Tibial nerve (tissue), 4 donors: ENCODE data around the gene GPR139. TPM values are rescaled to one million over a fixed set of nuclear protein-coding genes. Genes with fewer than 3 reads are reported as not detected.

Source experiments
- DNase-seq, 2 donors: peaks; one replicate each; pipeline ENCODE4 v3.0.0-alpha.2; 2019; ENCODE audit warnings: low spot score in 2 of 2
- H3K27ac ChIP-seq, 4 donors: fragments of 200-600 bp; sonication (generic) in 3 of 4; one replicate each; pipeline ENCODE4 v1.5.1; 2017 to 2019; ENCODE audit warnings: mild to moderate bottlenecking in 1 of 4
- H3K27me3 ChIP-seq, 2 donors: fragments of 200-600 bp; sonication (generic) in 1 of 2; one replicate each; pipeline versions ENCODE4 v1.5.1 to v1.6.0; 2017 to 2019
- H3K36me3 ChIP-seq, 3 donors: fragments of 200-600 bp; sonication (generic); one replicate each; pipeline ENCODE4 v1.5.1; 2018 to 2019
- H3K4me1 ChIP-seq, 4 donors: fragments of 200-600 bp; sonication (generic) in 3 of 4; one replicate each; pipeline ENCODE4 v1.5.1; 2017 to 2019
- H3K4me3 ChIP-seq, 4 donors: fragments of 200-600 bp; sonication (generic) in 3 of 4; one replicate each; pipeline ENCODE4 v1.5.1; 2017 to 2019; ENCODE audit warnings: mild to moderate bottlenecking in 1 of 4, moderate library complexity in 1 of 4
- H3K9me3 ChIP-seq, 4 donors: fragments of 200-600 bp; sonication (generic) in 3 of 4; one replicate each; pipeline ENCODE4 v1.5.1; 2017 to 2019
- CTCF ChIP-seq, 5 experiments: fragments of 200-600 bp in 3 of 5; fragments of 450-650 bp in 2 of 5; sonication (generic) in 3 of 5; IDR thresholded peaks; one replicate each; pipeline ENCODE4 v1.5.1; 2016 to 2019; ENCODE audit warnings: antibody characterized with exemption in 5 of 5, mild to moderate bottlenecking in 3 of 5, moderate library complexity in 2 of 5
- EP300 ChIP-seq, 2 donors: sonication (generic); formaldehyde crosslinking; IDR thresholded peaks; one replicate each; pipeline ENCODE4 v1.6.1; 2017; ENCODE audit warnings: antibody characterized with exemption in 2 of 2, mild to moderate bottlenecking in 1 of 2
- POLR2A ChIP-seq, 2 donors: fragments of 450-650 bp; IDR thresholded peaks; one replicate each; pipeline ENCODE4 v1.6.1; 2017; ENCODE audit warnings: antibody characterized with exemption in 2 of 2, mild to moderate bottlenecking in 2 of 2, moderate library complexity in 2 of 2
- WGBS, 2 donors: methylation state at CpG; one replicate each; pipeline ENCODE4 v1.1.5; 2018; 5-methylcytosine and 5-hydroxymethylcytosine counted together
- total RNA-seq, 4 donors: library from RNA; depleted of rRNA; stranded (reverse); fragments of >200 nt; gene quantifications; one replicate each; pipeline ENCODE4 v1.1.0, GENCODE V29; 2016

Gene GPR139
- total RNA-seq, 4 donors from 2014 or later, result not detected

GRCh38 chr16:20049831-20050230 lies 23.9 kb downstream of the GPR139 start:
- DNase-seq, result no peak
- H3K9me3 ChIP-seq, result peaks cover 0 to 5% (median 0%) of the 10 kb centered on the region in 4 donors
- no peak overlapping the region for H3K4me3 ChIP-seq
- no peak overlapping the region for H3K27ac ChIP-seq
- TF ChIP-seq EP300 (IDR thresholded peaks at IDR 0.05), result no peak
- TF ChIP-seq POLR2A (IDR thresholded peaks at IDR 0.05), result no peak
- no peak for TF ChIP-seq CTCF (IDR thresholded peaks at IDR 0.05)
- H3K27me3 ChIP-seq, result no peaks in the 10 kb centered on the region
- H3K4me1 ChIP-seq, result no peaks in the 10 kb centered on the region
- WGBS, 2 donors, result 67 to 78% methylated on average over 1 of the region's 1 CpG
- no peaks in the 10 kb centered on the region for H3K36me3 ChIP-seq

DNA sequence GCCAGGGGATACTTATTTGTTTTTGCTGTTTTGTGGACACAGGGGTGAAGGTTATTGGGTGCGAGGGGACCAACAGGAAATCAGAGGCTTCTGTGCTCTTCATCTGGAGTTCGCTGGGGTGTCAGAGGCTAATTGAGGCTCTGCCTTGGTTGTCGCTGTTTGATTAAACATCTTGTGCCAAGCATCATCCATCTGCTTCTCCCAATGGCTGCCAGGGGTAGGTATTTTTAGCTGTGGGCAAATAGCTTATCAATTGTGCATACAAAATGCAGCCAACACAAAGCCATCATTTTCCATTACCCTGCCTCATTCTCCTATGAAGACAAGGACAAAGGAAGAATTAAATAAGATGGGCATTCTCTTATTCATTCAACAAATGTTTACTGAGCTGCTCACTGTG lies 27.8 kb downstream of the GPR139 start:
- no peak for DNase-seq
- 73 to 78% methylated on average over 3 of the region's 3 CpGs for WGBS, 2 donors
- Histone ChIP-seq H3K9me3 (peaks cover 0 to 5% (median 0%) of the 10 kb centered on the region in 4 donors), H3K27me3 (no peaks in the 10 kb centered on the region), H3K27ac (no peak overlapping the region), H3K36me3 (no peaks in the 10 kb centered on the region), H3K4me1 (no peaks in the 10 kb centered on the region), H3K4me3 (no peak overlapping the region)
- TF ChIP-seq POLR2A (IDR thresholded peaks at IDR 0.05) (no peak), EP300 (IDR thresholded peaks at IDR 0.05) (no peak), CTCF (IDR thresholded peaks at IDR 0.05) (no peak)

DNA sequence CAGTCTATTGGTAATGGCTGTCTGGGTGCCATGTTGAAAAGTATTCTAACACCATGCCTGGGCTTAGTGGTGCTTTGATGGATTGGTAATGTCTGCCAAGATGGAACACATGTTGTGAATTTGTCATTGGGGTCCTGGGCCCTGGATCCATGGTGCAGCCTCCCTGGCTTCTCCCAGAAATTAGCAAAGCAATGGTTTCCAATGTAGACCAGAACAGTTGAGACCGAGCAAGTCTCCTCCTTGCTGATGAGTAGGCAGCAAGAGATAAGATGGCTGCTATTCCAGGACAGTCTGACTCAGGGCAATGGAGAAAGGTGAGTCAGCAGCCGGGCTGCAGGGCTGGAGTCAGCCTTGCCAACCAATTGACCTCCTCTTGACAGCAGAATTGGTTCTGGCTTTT lies 30.8 kb downstream of the GPR139 start:
- H3K36me3 ChIP-seq, result no peaks in the 10 kb centered on the region
- WGBS, 2 donors, result 73 to 74% methylated on average over 2 of the region's 2 CpGs
- TF ChIP-seq POLR2A (IDR thresholded peaks at IDR 0.05), result no peak
- TF ChIP-seq EP300 (IDR thresholded peaks at IDR 0.05), result no peak
- TF ChIP-seq CTCF (IDR thresholded peaks at IDR 0.05), result no peak

GRCh38 chr16:20041924-20042596 lies 31.6 kb downstream of the GPR139 start:
- Histone ChIP-seq H3K9me3 (peaks cover 0 to 15% (median 0%) of the 10 kb centered on the region in 4 donors), H3K27ac (no peak overlapping the region), H3K4me3 (no peak overlapping the region), H3K36me3 (no peaks in the 10 kb centered on the region), H3K4me1 (no peaks in the 10 kb centered on the region), H3K27me3 (no peaks in the 10 kb centered on the region)
- WGBS, 2 donors, result 86 to 89% methylated on average over 4 of the region's 4 CpGs
- DNase-seq, result no peak
- TF ChIP-seq CTCF (IDR thresholded peaks at IDR 0.05) (no peak), EP300 (IDR thresholded peaks at IDR 0.05) (no peak), POLR2A (IDR thresholded peaks at IDR 0.05) (no peak)

More for the DNA sequence above, 30.8 kb downstream of the GPR139 start:
- no peak for DNase-seq
- no peak overlapping the region for H3K4me3 ChIP-seq
- H3K27ac ChIP-seq, result no peak overlapping the region
- no peaks in the 10 kb centered on the region for H3K27me3 ChIP-seq
- H3K4me1 ChIP-seq, result no peaks in the 10 kb centered on the region
- peaks cover 0 to 15% (median 0%) of the 10 kb centered on the region in 4 donors for H3K9me3 ChIP-seq

DNA sequence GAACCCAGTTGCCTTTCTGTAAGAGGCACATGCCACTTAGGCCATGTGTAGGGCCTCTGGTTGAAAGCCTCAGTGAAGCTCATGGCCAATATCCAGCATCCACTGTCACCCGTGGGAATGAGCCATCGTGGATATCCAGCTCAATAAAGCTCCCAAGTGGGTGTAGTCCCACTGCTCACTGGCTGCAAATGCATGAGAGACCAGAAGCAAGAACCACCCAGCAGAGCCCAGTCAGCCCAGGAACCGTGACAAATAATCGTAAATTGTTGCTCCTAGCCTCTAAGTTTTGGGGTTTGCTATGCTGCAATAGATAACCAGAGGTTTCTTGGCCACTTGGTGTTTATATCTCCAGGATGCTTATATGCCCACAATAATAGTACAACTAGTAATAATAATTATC lies 33.7 kb downstream of the GPR139 start:
- no peaks in the 10 kb centered on the region for H3K4me1 ChIP-seq
- H3K27ac ChIP-seq, result no peak overlapping the region
- TF ChIP-seq EP300 (IDR thresholded peaks at IDR 0.05) (no peak), CTCF (IDR thresholded peaks at IDR 0.05) (no peak), POLR2A (IDR thresholded peaks at IDR 0.05) (no peak)
- H3K27me3 ChIP-seq, result no peaks in the 10 kb centered on the region
- DNase-seq, result no peak
- H3K36me3 ChIP-seq, result no peaks in the 10 kb centered on the region
- WGBS, 2 donors, result 65 to 81% methylated on average over 4 of the region's 4 CpGs
- H3K9me3 ChIP-seq, result peaks cover 0 to 13% (median 0%) of the 10 kb centered on the region in 4 donors
- H3K4me3 ChIP-seq, result no peak overlapping the region
